Measurements from ENCODE around the gene PMM1.
"Not testable (repeated sequence)": the region's sequence is repeated elsewhere in the genome, so short reads cannot be mapped to it uniquely, and the experiment has no call there.

PMM1 gene

GRCh38 chr22:41589391-41590241, at the start of gene PMM1:
PMM1 (minus strand) TSS chr22:41589840; CDS start chr22:41589805, 35 bp downstream.
- DNase-seq (ENCODE audit: low read depth in 1 of 2, low spot score in 1 of 2) = peak; percentile 100

- DNase-seq (ENCODE audit: low read depth in 1 of 2, low spot score in 1 of 2) = no peak
These were observed 49.1 kb upstream of the PMM1 start for GRCh38 chr22:41638748-41639147.

- no peak for DNase-seq (ENCODE audit: low read depth in 1 of 2, low spot score in 1 of 2)
These were observed 48.5 kb upstream of the PMM1 start for GRCh38 chr22:41638124-41638523.

GRCh38 chr22:41637623-41638022, 48.0 kb upstream of the PMM1 start:
- DNase-seq (ENCODE audit: low read depth in 1 of 2, low spot score in 1 of 2) = not testable (repeated sequence)

GRCh38 chr22:41636467-41636866, 46.8 kb upstream of the PMM1 start:
- DNase-seq (ENCODE audit: low read depth in 1 of 2, low spot score in 1 of 2) = no peak

- DNase-seq (ENCODE audit: low read depth in 1 of 2, low spot score in 1 of 2) = not testable (repeated sequence)
These were observed 45.0 kb upstream of the PMM1 start for GRCh38 chr22:41634610-41635009.

- DNase-seq (ENCODE audit: low read depth in 1 of 2, low spot score in 1 of 2) = not testable (repeated sequence)
These were observed 42.0 kb upstream of the PMM1 start for GRCh38 chr22:41631615-41632014.

- not testable (repeated sequence) for DNase-seq (ENCODE audit: low read depth in 1 of 2, low spot score in 1 of 2)
These were observed 41.5 kb upstream of the PMM1 start for GRCh38 chr22:41631115-41631514.

GRCh38 chr22:41625577-41625976, 35.9 kb upstream of the PMM1 start:
- DNase-seq (ENCODE audit: low read depth in 1 of 2, low spot score in 1 of 2) = no peak

- no peak for DNase-seq (ENCODE audit: low read depth in 1 of 2, low spot score in 1 of 2)
These were observed 32.2 kb upstream of the PMM1 start for GRCh38 chr22:41621911-41622179.

- DNase-seq (ENCODE audit: low read depth in 1 of 2, low spot score in 1 of 2) = peak; percentile 99 to 100
These were observed 31.7 kb upstream of the PMM1 start, which contains the start of gene XRCC6 for GRCh38 chr22:41621099-41621910. XRCC6 (plus strand) TSS chr22:41621295; CDS start chr22:41622005, 710 bp downstream.

- DNase-seq (ENCODE audit: low read depth in 1 of 2, low spot score in 1 of 2) = no peak
These were observed 31.0 kb upstream of the PMM1 start, which contains the start of gene DESI1 for GRCh38 chr22:41620589-41621098. DESI1 (minus strand) TSS chr22:41621043; CDS start chr22:41620839, 204 bp downstream.

GRCh38 chr22:41619979-41620588, 30.4 kb upstream of the PMM1 start:
- DNase-seq (ENCODE audit: low read depth in 1 of 2, low spot score in 1 of 2) = peak in 1 of 2 donors; percentile 24

GRCh38 chr22:41613456-41613855, 23.8 kb upstream of the PMM1 start:
- no peak for DNase-seq (ENCODE audit: low read depth in 1 of 2, low spot score in 1 of 2)

GRCh38 chr22:41612603-41613306, 23.1 kb upstream of the PMM1 start:
- no peak for DNase-seq (ENCODE audit: low read depth in 1 of 2, low spot score in 1 of 2)

- DNase-seq (ENCODE audit: low read depth in 1 of 2, low spot score in 1 of 2) = no peak
These were observed 18.7 kb upstream of the PMM1 start for GRCh38 chr22:41608386-41608785.

- peak in 1 of 2 donors; percentile 38 for DNase-seq (ENCODE audit: low read depth in 1 of 2, low spot score in 1 of 2)
These were observed 14.3 kb upstream of the PMM1 start for GRCh38 chr22:41603873-41604332.

- no peak for DNase-seq (ENCODE audit: low read depth in 1 of 2, low spot score in 1 of 2)
These were observed 11.3 kb upstream of the PMM1 start for GRCh38 chr22:41600976-41601375.

- DNase-seq (ENCODE audit: low read depth in 1 of 2, low spot score in 1 of 2) = no peak
These were observed 9.4 kb upstream of the PMM1 start for GRCh38 chr22:41598891-41599635.

- DNase-seq (ENCODE audit: low read depth in 1 of 2, low spot score in 1 of 2) = no peak
These were observed 8.4 kb upstream of the PMM1 start for GRCh38 chr22:41598081-41598480.
